ENCODE data around the gene SINHCAF. TPM values are rescaled to one million over a fixed set of nuclear protein-coding genes. Genes with fewer than 3 reads are reported as not detected.

The SINHCAF gene
- total and polyA plus RNA-seq, 2 donors (not counting 1 experiment from before 2014, with no cell fraction given): 13.2 to 16.4 TPM

DNA sequence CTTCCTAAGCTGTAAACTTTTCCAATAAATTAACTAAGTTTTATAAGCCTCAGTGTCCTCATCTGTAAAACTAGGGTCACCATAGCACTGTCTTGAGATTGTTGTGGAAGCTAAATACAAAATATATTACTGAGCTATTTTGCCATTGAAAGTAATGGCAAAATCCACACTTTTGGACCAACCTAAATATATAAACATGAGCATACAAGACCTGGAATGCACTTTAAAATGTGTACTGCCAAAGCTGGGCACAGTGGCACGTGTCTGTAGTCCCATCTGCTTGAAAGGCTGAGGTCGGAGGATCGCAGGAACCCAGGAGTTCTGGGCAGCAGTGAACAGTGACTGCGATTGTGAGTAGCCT, 29.8 kb upstream of the SINHCAF start:
- TF ChIP-seq EZH2 (IDR thresholded peaks at IDR 0.05; ENCODE audit: low read length, missing control alignments): no peak
- no peak for TF ChIP-seq CTCF (conservative IDR thresholded peaks at IDR 0.05 in 1 of 2, IDR thresholded peaks at IDR 0.05 in 1 of 2; ENCODE audit: low read depth in 1 of 2, low read length in 2 of 2)
- no peak overlapping the region for H2AFZ ChIP-seq (ENCODE audit: low read length)
- no peak overlapping the region for H3K27ac ChIP-seq (ENCODE audit: insufficient read depth, low read length)
- H3K9me3 ChIP-seq (ENCODE audit: control insufficient read depth, insufficient read depth, low read depth, low read length): no peaks in the 10 kb centered on the region
- no peaks in the 10 kb centered on the region for H3K27me3 ChIP-seq (ENCODE audit: control insufficient read depth, insufficient read depth, low read length)
- H3K4me1 ChIP-seq (ENCODE audit: control insufficient read depth, extremely low read depth, insufficient read depth, low read length): no peaks in the 10 kb centered on the region
- no peak overlapping the region for H3K4me2 ChIP-seq (ENCODE audit: extremely low read depth, insufficient read depth, low read length)
- no peak overlapping the region for H3K4me3 ChIP-seq (replicated peaks in 1 of 4; ENCODE audit: control extremely low read depth in 1 of 4, insufficient read depth in 1 of 4, low read depth in 3 of 4, low read length in 4 of 4)
- no peak for DNase-seq (ENCODE audit: low read depth in 2 of 2)
- no peaks in the 10 kb centered on the region for H3K36me3 ChIP-seq (ENCODE audit: control insufficient read depth, insufficient read depth, low read length)
- no peaks in the 10 kb centered on the region for H3K79me2 ChIP-seq (ENCODE audit: control insufficient read depth, insufficient read depth, low read length)
- no peaks in the 10 kb centered on the region for H4K20me1 ChIP-seq (ENCODE audit: control insufficient read depth, extremely low read depth, insufficient read depth, low read length)
- H3K9ac ChIP-seq (ENCODE audit: insufficient read depth, low read length): no peak overlapping the region

GRCh38 chr12:31353750-31354708, 28.1 kb upstream of the SINHCAF start:
- H3K36me3 ChIP-seq (ENCODE audit: control insufficient read depth, insufficient read depth, low read length): no peaks in the 10 kb centered on the region
- H3K9me3 ChIP-seq (ENCODE audit: control insufficient read depth, insufficient read depth, low read depth, low read length): no peaks in the 10 kb centered on the region
- H3K27me3 ChIP-seq (ENCODE audit: control insufficient read depth, insufficient read depth, low read length): no peaks in the 10 kb centered on the region
- no peaks in the 10 kb centered on the region for H3K4me1 ChIP-seq (ENCODE audit: control insufficient read depth, extremely low read depth, insufficient read depth, low read length)
- no peak overlapping the region for H3K4me2 ChIP-seq (ENCODE audit: extremely low read depth, insufficient read depth, low read length)
- H2AFZ ChIP-seq (ENCODE audit: low read length): no peak overlapping the region
- no peak overlapping the region for H3K4me3 ChIP-seq (replicated peaks in 1 of 4; ENCODE audit: control extremely low read depth in 1 of 4, insufficient read depth in 1 of 4, low read depth in 3 of 4, low read length in 4 of 4)
- TF ChIP-seq CTCF (conservative IDR thresholded peaks at IDR 0.05 in 1 of 2, IDR thresholded peaks at IDR 0.05 in 1 of 2; ENCODE audit: low read depth in 1 of 2, low read length in 2 of 2): no peak
- TF ChIP-seq EZH2 (IDR thresholded peaks at IDR 0.05; ENCODE audit: low read length, missing control alignments): no peak
- H3K79me2 ChIP-seq (ENCODE audit: control insufficient read depth, insufficient read depth, low read length): no peaks in the 10 kb centered on the region
- H4K20me1 ChIP-seq (ENCODE audit: control insufficient read depth, extremely low read depth, insufficient read depth, low read length): no peaks in the 10 kb centered on the region
- no peak overlapping the region for H3K9ac ChIP-seq (ENCODE audit: insufficient read depth, low read length)
- H3K27ac ChIP-seq (ENCODE audit: insufficient read depth, low read length): no peak overlapping the region
- no peak for DNase-seq (ENCODE audit: low read depth in 2 of 2)

DNA sequence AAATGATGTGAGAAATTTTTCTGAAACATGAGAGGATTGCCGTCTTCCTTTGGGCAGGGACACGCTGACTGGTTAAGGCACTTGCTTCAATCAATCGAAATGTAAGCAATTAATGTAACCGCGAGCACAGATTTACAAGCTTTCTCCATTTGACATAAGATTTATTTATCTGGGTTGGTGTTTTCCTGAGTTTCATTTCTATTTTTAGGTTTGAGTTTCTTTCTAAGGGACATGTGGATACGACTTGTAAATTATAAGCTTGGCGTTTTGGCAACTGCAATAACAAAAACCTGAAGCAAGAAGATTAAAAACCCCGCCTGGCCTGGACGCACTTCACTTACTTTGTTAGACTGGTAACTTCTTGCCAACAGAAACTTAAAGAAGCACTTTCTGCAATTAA, 20.3 kb upstream of the SINHCAF start:
- no peak for DNase-seq (ENCODE audit: low read depth in 2 of 2)
- no peaks in the 10 kb centered on the region for H3K36me3 ChIP-seq (ENCODE audit: control insufficient read depth, insufficient read depth, low read length)
- H3K9ac ChIP-seq (ENCODE audit: insufficient read depth, low read length): no peak overlapping the region
- H3K4me1 ChIP-seq (ENCODE audit: control insufficient read depth, extremely low read depth, insufficient read depth, low read length): no peaks in the 10 kb centered on the region
- no peak overlapping the region for H3K4me3 ChIP-seq (replicated peaks in 1 of 4; ENCODE audit: control extremely low read depth in 1 of 4, insufficient read depth in 1 of 4, low read depth in 3 of 4, low read length in 4 of 4)
- no peaks in the 10 kb centered on the region for H4K20me1 ChIP-seq (ENCODE audit: control insufficient read depth, extremely low read depth, insufficient read depth, low read length)
- TF ChIP-seq CTCF (conservative IDR thresholded peaks at IDR 0.05 in 1 of 2, IDR thresholded peaks at IDR 0.05 in 1 of 2; ENCODE audit: low read depth in 1 of 2, low read length in 2 of 2) (no peak), EZH2 (IDR thresholded peaks at IDR 0.05; ENCODE audit: low read length, missing control alignments) (no peak)
- H3K27ac ChIP-seq (ENCODE audit: insufficient read depth, low read length): no peak overlapping the region
- no peaks in the 10 kb centered on the region for H3K9me3 ChIP-seq (ENCODE audit: control insufficient read depth, insufficient read depth, low read depth, low read length)
- no peaks in the 10 kb centered on the region for H3K79me2 ChIP-seq (ENCODE audit: control insufficient read depth, insufficient read depth, low read length)
- no peak overlapping the region for H3K4me2 ChIP-seq (ENCODE audit: extremely low read depth, insufficient read depth, low read length)
- no peak overlapping the region for H2AFZ ChIP-seq (ENCODE audit: low read length)
- H3K27me3 ChIP-seq (ENCODE audit: control insufficient read depth, insufficient read depth, low read length): no peaks in the 10 kb centered on the region
